ENCODE results near the gene CREG2.

The CREG2 gene

DNA sequence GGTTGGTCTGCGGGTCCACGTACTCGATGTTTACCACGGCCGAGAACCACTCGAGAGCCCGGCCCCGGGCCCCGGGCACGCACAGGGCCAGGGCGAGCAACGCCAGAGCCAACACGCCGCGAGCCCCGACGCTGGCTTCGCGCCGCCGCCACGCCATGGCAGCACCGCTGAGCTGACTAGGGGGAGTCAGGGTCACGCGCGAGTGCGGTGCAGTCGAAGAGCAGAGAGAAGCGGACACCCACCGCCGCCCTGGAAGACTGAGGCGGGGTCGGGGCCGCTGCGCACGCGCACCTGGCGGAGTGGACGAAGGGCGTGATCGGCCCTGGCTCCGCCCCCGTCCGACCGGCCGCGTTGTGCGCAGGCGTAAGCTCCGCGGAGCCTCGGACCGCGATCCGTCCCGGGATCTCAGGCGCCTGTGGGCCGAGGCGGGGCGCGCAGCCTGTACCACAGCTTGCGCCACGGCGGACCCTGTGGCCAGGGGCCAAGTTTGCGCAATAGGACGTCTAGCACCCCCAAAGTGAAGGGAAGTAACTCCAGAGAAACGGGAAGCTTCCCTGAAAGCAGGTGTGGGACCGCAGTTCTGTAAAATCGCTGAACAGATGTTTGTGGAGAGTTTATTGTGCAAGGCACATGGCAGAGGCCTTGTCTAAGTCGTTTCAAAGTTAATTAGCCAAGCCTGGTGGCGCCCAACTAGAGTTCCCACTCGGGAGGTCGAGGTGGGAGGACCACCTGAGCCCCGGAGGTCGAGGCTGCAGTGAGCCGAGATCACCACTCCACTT, 78.7 kb downstream of the CREG2 start, which contains the start of gene RNF149:
RNF149 (minus strand) TSS at position 270 of the 779 bp plus-strand sequence; CDS start at position 157, 113 bp downstream.
- peaks cover 42% of the 10 kb centered on the region for H3K4me1 ChIP-seq (ENCODE audit: low read depth, poor library complexity, severe bottlenecking)
- H2AFZ ChIP-seq (ENCODE audit: low read depth): peak within 1 kb of the TSS; percentile 86
- no peaks in the 10 kb centered on the region for H3K36me3 ChIP-seq (ENCODE audit: insufficient read depth)
- H3K27me3 ChIP-seq (ENCODE audit: insufficient read depth, low read depth): no peaks in the 10 kb centered on the region
- peak within 1 kb of the TSS; percentile 88 for H3K27ac ChIP-seq
- H3K4me2 ChIP-seq: peak within 1 kb of the TSS; percentile 85
- peak within 1 kb of the TSS; percentile 89 for H3K9ac ChIP-seq
- H4K20me1 ChIP-seq (ENCODE audit: insufficient read depth): no peaks in the 10 kb centered on the region
- TF ChIP-seq, protein P1, sequence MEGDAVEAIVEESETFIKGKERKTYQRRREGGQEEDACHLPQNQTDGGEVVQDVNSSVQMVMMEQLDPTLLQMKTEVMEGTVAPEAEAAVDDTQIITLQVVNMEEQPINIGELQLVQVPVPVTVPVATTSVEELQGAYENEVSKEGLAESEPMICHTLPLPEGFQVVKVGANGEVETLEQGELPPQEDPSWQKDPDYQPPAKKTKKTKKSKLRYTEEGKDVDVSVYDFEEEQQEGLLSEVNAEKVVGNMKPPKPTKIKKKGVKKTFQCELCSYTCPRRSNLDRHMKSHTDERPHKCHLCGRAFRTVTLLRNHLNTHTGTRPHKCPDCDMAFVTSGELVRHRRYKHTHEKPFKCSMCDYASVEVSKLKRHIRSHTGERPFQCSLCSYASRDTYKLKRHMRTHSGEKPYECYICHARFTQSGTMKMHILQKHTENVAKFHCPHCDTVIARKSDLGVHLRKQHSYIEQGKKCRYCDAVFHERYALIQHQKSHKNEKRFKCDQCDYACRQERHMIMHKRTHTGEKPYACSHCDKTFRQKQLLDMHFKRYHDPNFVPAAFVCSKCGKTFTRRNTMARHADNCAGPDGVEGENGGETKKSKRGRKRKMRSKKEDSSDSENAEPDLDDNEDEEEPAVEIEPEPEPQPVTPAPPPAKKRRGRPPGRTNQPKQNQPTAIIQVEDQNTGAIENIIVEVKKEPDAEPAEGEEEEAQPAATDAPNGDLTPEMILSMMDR (conservative IDR thresholded peaks at IDR 0.05; ENCODE audit: low read depth, low read length): no peak
- peaks cover 40% of the 10 kb centered on the region for H3K79me2 ChIP-seq (ENCODE audit: insufficient read depth, low read depth)
- H3K4me3 ChIP-seq (IDR thresholded peaks at IDR 0.05; ENCODE audit: insufficient read depth, low read depth, low read length): peak within 1 kb of the TSS; percentile 75

DNA sequence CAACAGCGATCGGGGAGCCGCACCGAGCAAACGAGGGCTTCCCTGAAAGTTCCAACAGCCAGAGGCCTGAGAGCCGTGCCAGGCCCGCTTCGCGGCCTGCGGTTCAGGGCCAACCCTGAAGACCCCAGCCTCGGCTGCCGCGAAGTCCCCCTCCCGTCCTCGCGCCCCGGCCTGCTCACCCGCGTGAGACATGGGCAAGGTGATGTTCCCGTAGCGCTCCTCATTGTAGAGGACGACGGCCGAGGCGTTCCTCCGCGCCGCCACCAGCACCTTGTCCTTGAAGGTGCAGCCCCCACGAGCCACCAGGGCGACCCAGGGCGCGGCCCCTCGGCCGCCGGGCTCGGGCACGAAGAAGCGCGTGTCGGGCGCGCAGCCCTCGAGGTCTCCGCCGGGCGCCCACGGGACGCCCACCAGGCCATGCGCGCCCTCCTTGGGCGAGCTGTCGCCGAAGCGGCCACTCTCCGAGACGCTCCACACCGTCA, 79.3 kb downstream of the CREG2 start:
- H3K27me3 ChIP-seq (ENCODE audit: insufficient read depth, low read depth): no peaks in the 10 kb centered on the region
- H3K4me1 ChIP-seq (ENCODE audit: low read depth, poor library complexity, severe bottlenecking): peaks cover 42% of the 10 kb centered on the region
- TF ChIP-seq, protein P1 (conservative IDR thresholded peaks at IDR 0.05; ENCODE audit: low read depth, low read length): no peak
- peak overlapping the region; percentile 85 for H3K4me2 ChIP-seq
- H4K20me1 ChIP-seq (ENCODE audit: insufficient read depth): no peaks in the 10 kb centered on the region
- H2AFZ ChIP-seq (ENCODE audit: low read depth): peak overlapping the region; percentile 86
- no peaks in the 10 kb centered on the region for H3K36me3 ChIP-seq (ENCODE audit: insufficient read depth)
- H3K9ac ChIP-seq: peak overlapping the region; percentile 89
- H3K27ac ChIP-seq: peak overlapping the region; percentile 88
- peaks cover 46% of the 10 kb centered on the region for H3K79me2 ChIP-seq (ENCODE audit: insufficient read depth, low read depth)
- peak overlapping the region; percentile 75 for H3K4me3 ChIP-seq (IDR thresholded peaks at IDR 0.05; ENCODE audit: insufficient read depth, low read depth, low read length)

DNA sequence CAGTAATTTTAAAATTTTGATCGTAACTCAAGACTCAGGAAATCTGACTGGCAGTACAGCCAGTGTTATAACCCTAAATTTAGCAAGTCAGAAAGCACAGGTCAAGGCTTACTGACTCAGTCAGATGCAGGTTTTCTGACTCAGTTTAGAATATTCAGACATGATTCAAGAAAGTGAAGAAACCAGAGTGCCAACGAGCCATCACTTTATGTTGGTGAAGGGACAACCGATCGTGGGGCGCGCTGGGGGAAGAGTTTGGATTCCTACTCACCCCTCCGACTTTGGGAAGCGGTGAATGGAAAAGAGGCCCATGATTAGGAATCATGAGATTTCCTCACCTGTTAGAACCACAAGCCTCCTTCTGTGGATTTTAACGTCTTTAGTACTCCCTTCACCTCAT, 79.8 kb downstream of the CREG2 start:
- H3K9ac ChIP-seq: peak overlapping the region; percentile 89; the same call in 1 of the 2 replicates
- peak overlapping the region; percentile 88 for H3K27ac ChIP-seq
- no peak overlapping the region for H2AFZ ChIP-seq (ENCODE audit: low read depth)
- H3K79me2 ChIP-seq (ENCODE audit: insufficient read depth, low read depth): peaks cover 51% of the 10 kb centered on the region
- no peaks in the 10 kb centered on the region for H4K20me1 ChIP-seq (ENCODE audit: insufficient read depth)
- TF ChIP-seq, protein P1 (conservative IDR thresholded peaks at IDR 0.05; ENCODE audit: low read depth, low read length): no peak
- no peaks in the 10 kb centered on the region for H3K36me3 ChIP-seq (ENCODE audit: insufficient read depth)
- H3K4me2 ChIP-seq: peak overlapping the region; percentile 85
- peaks cover 42% of the 10 kb centered on the region for H3K4me1 ChIP-seq (ENCODE audit: low read depth, poor library complexity, severe bottlenecking)
- H3K4me3 ChIP-seq (IDR thresholded peaks at IDR 0.05; ENCODE audit: insufficient read depth, low read depth, low read length): no peak overlapping the region
- no peaks in the 10 kb centered on the region for H3K27me3 ChIP-seq (ENCODE audit: insufficient read depth, low read depth)

DNA sequence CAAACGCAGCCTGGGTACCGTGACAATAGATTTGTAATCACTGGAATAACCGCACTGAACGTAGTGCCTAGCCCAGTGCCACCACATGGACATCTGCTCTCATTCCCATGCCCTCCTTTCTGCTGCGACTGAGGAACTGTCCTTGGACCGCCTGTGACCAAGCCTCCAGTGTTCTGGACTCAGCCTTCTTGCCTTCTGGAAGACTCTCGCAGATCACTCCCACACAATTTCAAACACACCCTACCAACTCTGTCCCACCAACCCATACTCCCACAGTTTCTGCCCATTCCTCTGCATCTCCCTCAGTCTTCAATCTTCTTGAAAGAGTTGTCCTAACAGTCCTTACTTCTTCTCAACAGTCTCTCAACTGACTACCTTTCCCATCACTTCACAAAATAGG, 80.9 kb downstream of the CREG2 start:
- Histone ChIP-seq H3K4me3 (IDR thresholded peaks at IDR 0.05; ENCODE audit: insufficient read depth, low read depth, low read length) (no peak overlapping the region), H3K27ac (peak overlapping the region; percentile 88), H3K4me1 (ENCODE audit: low read depth, poor library complexity, severe bottlenecking) (peaks cover 42% of the 10 kb centered on the region), H3K36me3 (ENCODE audit: insufficient read depth) (no peaks in the 10 kb centered on the region), H4K20me1 (ENCODE audit: insufficient read depth) (no peaks in the 10 kb centered on the region), H3K27me3 (ENCODE audit: insufficient read depth, low read depth) (no peaks in the 10 kb centered on the region), H3K9ac (peak overlapping the region; percentile 89; the same call in 1 of the 2 replicates), H2AFZ (ENCODE audit: low read depth) (no peak overlapping the region), H3K4me2 (peak overlapping the region; percentile 85), H3K79me2 (ENCODE audit: insufficient read depth, low read depth) (peaks cover 53% of the 10 kb centered on the region)
- TF ChIP-seq, protein P1 (conservative IDR thresholded peaks at IDR 0.05; ENCODE audit: low read depth, low read length): no peak
